Measurements from ENCODE around the gene BCL3. TPM values are rescaled to one million over a fixed set of nuclear protein-coding genes. Genes with fewer than 3 reads are reported as not detected.

The BCL3 gene
- total RNA-seq, 1 experiment from 2014 or later = 37.9 TPM

DNA sequence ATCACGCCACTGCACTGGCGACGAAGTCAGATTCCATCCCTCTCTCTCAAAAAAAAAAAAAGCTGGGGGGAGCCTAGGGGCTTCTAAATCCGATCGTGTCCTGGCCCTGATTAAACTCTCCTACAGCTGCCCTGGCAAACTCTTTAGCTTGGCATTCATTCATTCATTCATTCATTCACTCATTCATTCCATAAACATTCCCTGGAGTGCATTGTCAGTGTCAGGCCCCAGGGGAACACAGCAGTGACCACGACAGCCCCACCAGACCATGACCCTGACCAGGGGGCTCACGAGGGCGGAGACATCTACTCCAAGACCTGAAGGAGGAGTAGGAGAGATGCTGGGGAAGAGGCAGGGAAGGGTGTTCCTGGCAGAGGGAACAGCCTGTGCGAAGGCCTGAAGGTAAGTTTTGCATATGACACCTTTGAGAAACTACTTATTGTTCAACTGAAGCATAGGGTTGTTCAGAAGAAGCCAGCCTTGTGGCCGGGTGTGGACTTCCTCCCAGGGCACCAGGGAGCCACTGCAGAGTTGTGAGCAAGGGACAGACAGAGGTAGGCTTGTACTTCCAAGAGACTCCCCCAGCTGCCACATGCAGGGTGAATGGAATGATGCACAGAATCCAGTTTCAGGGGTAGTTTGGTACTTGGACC, 25.1 kb upstream of the BCL3 start:
- Histone ChIP-seq H3K9me2 (ENCODE audit: insufficient read depth) (no peaks in the 10 kb centered on the region), H3K79me2 (ENCODE audit: insufficient read depth, low read length) (no peaks in the 10 kb centered on the region), H3K9me3 (ENCODE audit: control insufficient read depth in 1 of 2, insufficient read depth in 1 of 2, low read depth in 1 of 2, low read length in 2 of 2) (no peaks in the 10 kb centered on the region), H3K9ac (ENCODE audit: low read length) (no peak overlapping the region), H4K20me1 (ENCODE audit: insufficient read depth) (no peaks in the 10 kb centered on the region), H3K4me2 (ENCODE audit: low read length) (peak overlapping the region; percentile 79), H3K4me1 (ENCODE audit: control insufficient read depth in 1 of 2, insufficient read depth in 2 of 2, low read length in 2 of 2) (peaks cover 43 to 63% of the 10 kb centered on the region in 2 experiments), H3K4me3 (replicated peaks in 1 of 2; ENCODE audit: low read depth in 1 of 2, low read length in 2 of 2) (no peak overlapping the region), H2AFZ (ENCODE audit: low read depth, low read length, poor library complexity, severe bottlenecking) (no peak overlapping the region), H3K36me3 (ENCODE audit: control insufficient read depth in 1 of 2, insufficient read depth in 2 of 2, low read length in 2 of 2) (no peaks in the 10 kb centered on the region), H3K27me3 (ENCODE audit: insufficient read depth, low read length) (no peaks in the 10 kb centered on the region), H3K27ac (ENCODE audit: low read depth, low read length) (no peak overlapping the region)
- TF ChIP-seq ZNF274 (IDR thresholded peaks at IDR 0.05; ENCODE audit: low read depth, low read length) = no peak
- no peak for TF ChIP-seq TCF7L2 (IDR thresholded peaks at IDR 0.05; ENCODE audit: borderline replicate concordance, extremely low read depth, insufficient read depth, insufficient read length)
- TF ChIP-seq, protein P1, sequence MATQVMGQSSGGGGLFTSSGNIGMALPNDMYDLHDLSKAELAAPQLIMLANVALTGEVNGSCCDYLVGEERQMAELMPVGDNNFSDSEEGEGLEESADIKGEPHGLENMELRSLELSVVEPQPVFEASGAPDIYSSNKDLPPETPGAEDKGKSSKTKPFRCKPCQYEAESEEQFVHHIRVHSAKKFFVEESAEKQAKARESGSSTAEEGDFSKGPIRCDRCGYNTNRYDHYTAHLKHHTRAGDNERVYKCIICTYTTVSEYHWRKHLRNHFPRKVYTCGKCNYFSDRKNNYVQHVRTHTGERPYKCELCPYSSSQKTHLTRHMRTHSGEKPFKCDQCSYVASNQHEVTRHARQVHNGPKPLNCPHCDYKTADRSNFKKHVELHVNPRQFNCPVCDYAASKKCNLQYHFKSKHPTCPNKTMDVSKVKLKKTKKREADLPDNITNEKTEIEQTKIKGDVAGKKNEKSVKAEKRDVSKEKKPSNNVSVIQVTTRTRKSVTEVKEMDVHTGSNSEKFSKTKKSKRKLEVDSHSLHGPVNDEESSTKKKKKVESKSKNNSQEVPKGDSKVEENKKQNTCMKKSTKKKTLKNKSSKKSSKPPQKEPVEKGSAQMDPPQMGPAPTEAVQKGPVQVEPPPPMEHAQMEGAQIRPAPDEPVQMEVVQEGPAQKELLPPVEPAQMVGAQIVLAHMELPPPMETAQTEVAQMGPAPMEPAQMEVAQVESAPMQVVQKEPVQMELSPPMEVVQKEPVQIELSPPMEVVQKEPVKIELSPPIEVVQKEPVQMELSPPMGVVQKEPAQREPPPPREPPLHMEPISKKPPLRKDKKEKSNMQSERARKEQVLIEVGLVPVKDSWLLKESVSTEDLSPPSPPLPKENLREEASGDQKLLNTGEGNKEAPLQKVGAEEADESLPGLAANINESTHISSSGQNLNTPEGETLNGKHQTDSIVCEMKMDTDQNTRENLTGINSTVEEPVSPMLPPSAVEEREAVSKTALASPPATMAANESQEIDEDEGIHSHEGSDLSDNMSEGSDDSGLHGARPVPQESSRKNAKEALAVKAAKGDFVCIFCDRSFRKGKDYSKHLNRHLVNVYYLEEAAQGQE (IDR thresholded peaks at IDR 0.05; ENCODE audit: low read depth) = no peak
- TF ChIP-seq FOSL1 (IDR thresholded peaks at IDR 0.05; ENCODE audit: low read depth) = no peak
- TF ChIP-seq CBX3 (IDR thresholded peaks at IDR 0.05; ENCODE audit: low read depth) = no peak
- no peak for TF ChIP-seq EZH2phosphoT487 (IDR thresholded peaks at IDR 0.05; ENCODE audit: borderline replicate concordance)
- TF ChIP-seq CTCF (IDR thresholded peaks at IDR 0.05 in 2 of 3, conservative IDR thresholded peaks at IDR 0.05 in 1 of 3; ENCODE audit: borderline replicate concordance in 1 of 3, insufficient read depth in 1 of 3, low read depth in 2 of 3, low read length in 2 of 3) = no peak
- TF ChIP-seq ZFX (IDR thresholded peaks at IDR 0.05) = no peak
- TF ChIP-seq SIN3A (IDR thresholded peaks at IDR 0.05; ENCODE audit: low read depth) = no peak
- TF ChIP-seq JUND (IDR thresholded peaks at IDR 0.05) = no peak
- TF ChIP-seq, protein P2, sequence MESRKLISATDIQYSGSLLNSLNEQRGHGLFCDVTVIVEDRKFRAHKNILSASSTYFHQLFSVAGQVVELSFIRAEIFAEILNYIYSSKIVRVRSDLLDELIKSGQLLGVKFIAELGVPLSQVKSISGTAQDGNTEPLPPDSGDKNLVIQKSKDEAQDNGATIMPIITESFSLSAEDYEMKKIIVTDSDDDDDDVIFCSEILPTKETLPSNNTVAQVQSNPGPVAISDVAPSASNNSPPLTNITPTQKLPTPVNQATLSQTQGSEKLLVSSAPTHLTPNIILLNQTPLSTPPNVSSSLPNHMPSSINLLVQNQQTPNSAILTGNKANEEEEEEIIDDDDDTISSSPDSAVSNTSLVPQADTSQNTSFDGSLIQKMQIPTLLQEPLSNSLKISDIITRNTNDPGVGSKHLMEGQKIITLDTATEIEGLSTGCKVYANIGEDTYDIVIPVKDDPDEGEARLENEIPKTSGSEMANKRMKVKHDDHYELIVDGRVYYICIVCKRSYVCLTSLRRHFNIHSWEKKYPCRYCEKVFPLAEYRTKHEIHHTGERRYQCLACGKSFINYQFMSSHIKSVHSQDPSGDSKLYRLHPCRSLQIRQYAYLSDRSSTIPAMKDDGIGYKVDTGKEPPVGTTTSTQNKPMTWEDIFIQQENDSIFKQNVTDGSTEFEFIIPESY (IDR thresholded peaks at IDR 0.05; ENCODE audit: extremely low read depth, insufficient replicate concordance, low read length) = no peak
- TF ChIP-seq CEBPB (IDR thresholded peaks at IDR 0.05; ENCODE audit: low read depth) = no peak
- no peak for TF ChIP-seq SP1 (IDR thresholded peaks at IDR 0.05; ENCODE audit: low read depth)
- TF ChIP-seq YY1 (IDR thresholded peaks at IDR 0.05; ENCODE audit: extremely low read depth, insufficient replicate concordance, low read depth, low read length) = no peak
- TF ChIP-seq EGR1 (IDR thresholded peaks at IDR 0.05; ENCODE audit: low read depth) = no peak
- TF ChIP-seq, protein P3, sequence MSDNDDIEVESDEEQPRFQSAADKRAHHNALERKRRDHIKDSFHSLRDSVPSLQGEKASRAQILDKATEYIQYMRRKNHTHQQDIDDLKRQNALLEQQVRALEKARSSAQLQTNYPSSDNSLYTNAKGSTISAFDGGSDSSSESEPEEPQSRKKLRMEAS (IDR thresholded peaks at IDR 0.05) = no peak
- no peak for TF ChIP-seq RAD21 (IDR thresholded peaks at IDR 0.05; ENCODE audit: low read depth)
- TF ChIP-seq, protein P4, sequence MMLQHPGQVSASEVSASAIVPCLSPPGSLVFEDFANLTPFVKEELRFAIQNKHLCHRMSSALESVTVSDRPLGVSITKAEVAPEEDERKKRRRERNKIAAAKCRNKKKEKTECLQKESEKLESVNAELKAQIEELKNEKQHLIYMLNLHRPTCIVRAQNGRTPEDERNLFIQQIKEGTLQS (IDR thresholded peaks at IDR 0.05) = no peak
- TF ChIP-seq POLR2A (IDR thresholded peaks at IDR 0.05; ENCODE audit: borderline replicate concordance, extremely low read depth, insufficient read depth, insufficient read length) = no peak
- CTCF ChIA-PET = interaction anchor here (0.8 to 6.1 kb wide), 36 partner anchors 9 to 336 kb away, joined by 3 to 219 read pairs (median 6); partner anchors contain the start of genes APOE, BCAM, CBLC and CLPTM1
- RAD21 ChIA-PET (ENCODE audit: low non-redundant PET in 1 of 2, low total read pairs in 2 of 2, uncharacterized antibody in 2 of 2, unreplicated experiment in 2 of 2) = interaction anchor here (0.6 to 4.6 kb wide), 26 partner anchors 16 to 152 kb away, joined by 3 to 75 read pairs (median 4); partner anchors contain the start of gene CBLC (in 1 of the 2)
- ATAC-seq (peak; percentile 45), DNase-seq (ENCODE audit: low read depth, low spot score) (no peak)
- intact Hi-C loops (cut with micrococcal nuclease) = no loop called here
- BruUV-seq (replicated peaks) = no TSS peak
- POLR2A ChIA-PET = interaction anchor here (0.7 to 3.5 kb wide), 7 partner anchors 30 to 167 kb away, joined by 3 to 17 read pairs (median 4); partner anchors contain the start of gene TOMM40
